Adrenal gland (tissue), 12 donors: ENCODE measurements around the gene XPR1. TPM values are rescaled to one million over a fixed set of nuclear protein-coding genes. Genes with fewer than 3 reads are reported as not detected.

Experiments used
- DNase-seq, 7 donors: peaks; one replicate each; pipeline ENCODE4 v3.0.0-alpha.2; 2019 to 2020
- H3K27ac ChIP-seq, 5 donors: fragments of 200-600 bp; sonication (generic) in 4 of 5; 1 replicate in 3 of 5; 2 replicates in 2 of 5; pipeline versions ENCODE4 v1.5.1 to v1.8.0; 2016 to 2020; ENCODE audit warnings: mild to moderate bottlenecking in 1 of 5
- H3K27me3 ChIP-seq: fragments of 200-600 bp; 2 replicates; pipeline ENCODE4 v1.8.0; 2021
- H3K36me3 ChIP-seq, 2 donors: fragments of 200-600 bp; replicated peaks in 1 of 2; 1 replicate in 1 of 2; 2 replicates in 1 of 2; pipeline versions ENCODE4 v1.5.1 to v1.8.0; 2018 to 2022
- H3K4me1 ChIP-seq, 2 donors: fragments of 200-600 bp; replicated peaks in 1 of 2; 1 replicate in 1 of 2; 2 replicates in 1 of 2; pipeline versions ENCODE4 v1.5.1 to v1.8.0; 2018 to 2021
- H3K4me3 ChIP-seq, 4 donors: fragments of 200-600 bp; sonication (generic) in 3 of 4; one replicate each; pipeline ENCODE4 v1.5.1; 2016 to 2018
- H3K9me3 ChIP-seq, 3 donors: fragments of 200-600 bp; sonication (generic) in 1 of 3; replicated peaks in 1 of 3; 1 replicate in 2 of 3; 2 replicates in 1 of 3; pipeline versions ENCODE4 v1.5.1 to v1.8.0; 2016 to 2021
- POLR2A ChIP-seq, 2 donors: fragments of 450-650 bp; IDR thresholded peaks; one replicate each; pipeline ENCODE4 v1.6.1; 2017; ENCODE audit warnings: antibody characterized with exemption in 2 of 2, mild to moderate bottlenecking in 2 of 2, moderate library complexity in 1 of 2
- WGBS, 4 donors: extraction: QIAGEN DNeasy Blood & Tissue Kit in 2 of 4; methylation state at CpG; one replicate each; pipeline versions ENCODE4 v1.1.5 to v1.1.7; 2013 to 2017; 5-methylcytosine and 5-hydroxymethylcytosine counted together
- intact Hi-C, 2 donors: fragments of 100-400 bp; cut with DNase I; formaldehyde crosslinking; loops; one replicate each; pipeline versions ENCODE4 v1.14.1 to v1.15.0; 2022 to 2023
- polyA plus RNA-seq, 3 donors: library from polyadenylated mRNA; stranded (reverse); fragments of 200-250 nt in 2 of 3; fragments of 350-450 nt in 1 of 3; fragmentation: Illumina TruSeq in 1 of 3; extraction: RNeasy Lipid Tissue Mini Kit (QIAGEN cat#74804) in 1 of 3; gene quantifications; one replicate each; pipeline ENCODE4 v1.2.3, GENCODE V29; 2013 to 2014
- total RNA-seq, 9 donors: library from RNA; depleted of rRNA in 4 of 9; stranded (reverse); fragments of >200 nt in 4 of 9; fragments of 120-200 nt in 1 of 9; fragmentation: NEBNext Ultra II Directional in 1 of 9; extraction: Animal tissue kit (Norgen Biotek cat#: 25700) in 1 of 9; gene quantifications; one replicate each; pipeline versions ENCODE4 v1.1.0 to v1.2.4, GENCODE V29; 2013 to 2023
- TF ChIP-seq, protein P1 (sequence below), 6 experiments: fragments of 450-650 bp in 4 of 6; fragments of 200-600 bp in 2 of 6; sonication (generic) in 1 of 6; IDR thresholded peaks; 1 replicate in 5 of 6; 2 replicates in 1 of 6; pipeline versions ENCODE4 v1.5.1 to v1.8.0; 2016 to 2021; ENCODE audit warnings: antibody characterized with exemption in 6 of 6, mild to moderate bottlenecking in 2 of 6, moderate library complexity in 1 of 6
- donor health status: healthy with polysubstance abuse.
- donor health status: Bipolar disorder and iron deficiency.
- donor health status: DM: yes; HTN: yes; CAD: no.
- donor health status: DM: no; HTN: no; CAD: no.
- donor health status: DM: no; HTN: no; CAD: no.
- donor health status: DM: yes; HTN: yes; CAD: no.

The XPR1 gene
- total and polyA plus RNA-seq, 12 donors = 4.8 to 53.0 (median 24.1) TPM

DNA sequence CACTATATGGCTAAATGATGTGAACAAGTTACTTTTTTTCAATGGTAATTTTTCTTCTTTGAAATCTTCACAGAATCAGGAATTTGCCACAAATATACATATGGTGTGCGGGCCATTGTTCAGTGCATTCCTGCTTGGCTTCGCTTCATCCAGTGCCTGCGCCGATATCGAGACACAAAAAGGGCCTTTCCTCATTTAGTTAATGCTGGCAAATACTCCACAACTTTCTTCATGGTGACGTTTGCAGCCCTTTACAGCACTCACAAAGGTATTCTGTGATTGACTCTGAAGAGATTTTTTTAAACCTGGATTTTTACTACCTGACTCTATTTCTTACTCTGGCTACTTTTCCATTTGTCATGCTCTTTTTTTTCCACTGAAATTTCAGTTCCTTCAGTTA, 204.6 kb downstream of the XPR1 start:
- Histone ChIP-seq H3K4me3 (no peak overlapping the region), H3K9me3 (no peaks in the 10 kb centered on the region), H3K27me3 (no peaks in the 10 kb centered on the region), H3K4me1 (no peaks in the 10 kb centered on the region), H3K36me3 (no peaks in the 10 kb centered on the region), H3K27ac (no peak overlapping the region)
- WGBS, 4 donors = 94 to 97% (median 97%) methylated on average over 6 of the region's 6 CpGs
- no peak for TF ChIP-seq POLR2A (IDR thresholded peaks at IDR 0.05)
- TF ChIP-seq, protein P1, sequence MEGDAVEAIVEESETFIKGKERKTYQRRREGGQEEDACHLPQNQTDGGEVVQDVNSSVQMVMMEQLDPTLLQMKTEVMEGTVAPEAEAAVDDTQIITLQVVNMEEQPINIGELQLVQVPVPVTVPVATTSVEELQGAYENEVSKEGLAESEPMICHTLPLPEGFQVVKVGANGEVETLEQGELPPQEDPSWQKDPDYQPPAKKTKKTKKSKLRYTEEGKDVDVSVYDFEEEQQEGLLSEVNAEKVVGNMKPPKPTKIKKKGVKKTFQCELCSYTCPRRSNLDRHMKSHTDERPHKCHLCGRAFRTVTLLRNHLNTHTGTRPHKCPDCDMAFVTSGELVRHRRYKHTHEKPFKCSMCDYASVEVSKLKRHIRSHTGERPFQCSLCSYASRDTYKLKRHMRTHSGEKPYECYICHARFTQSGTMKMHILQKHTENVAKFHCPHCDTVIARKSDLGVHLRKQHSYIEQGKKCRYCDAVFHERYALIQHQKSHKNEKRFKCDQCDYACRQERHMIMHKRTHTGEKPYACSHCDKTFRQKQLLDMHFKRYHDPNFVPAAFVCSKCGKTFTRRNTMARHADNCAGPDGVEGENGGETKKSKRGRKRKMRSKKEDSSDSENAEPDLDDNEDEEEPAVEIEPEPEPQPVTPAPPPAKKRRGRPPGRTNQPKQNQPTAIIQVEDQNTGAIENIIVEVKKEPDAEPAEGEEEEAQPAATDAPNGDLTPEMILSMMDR (IDR thresholded peaks at IDR 0.05) = no peak
- intact Hi-C loops = no loop called here
- no peak for DNase-seq

DNA sequence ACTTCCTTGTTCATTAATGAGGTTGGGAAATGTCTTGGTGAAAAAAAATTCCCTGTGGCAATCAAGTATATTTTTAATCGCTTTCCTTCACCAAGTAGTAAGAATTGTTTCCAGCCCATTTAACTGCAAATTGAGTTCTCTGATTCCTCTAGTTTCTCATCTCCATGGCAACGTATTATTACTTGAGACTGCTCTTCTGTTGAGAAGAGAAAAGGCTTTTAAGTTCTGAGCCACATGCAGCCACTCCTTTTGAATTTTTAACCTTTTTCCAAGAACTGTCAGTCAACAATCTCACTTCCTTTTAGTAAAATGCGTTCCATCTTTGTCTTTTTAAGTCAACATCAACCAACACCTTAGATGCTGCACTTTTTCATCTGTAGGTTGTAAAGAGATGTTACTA, 205.2 kb downstream of the XPR1 start:
- H3K36me3 ChIP-seq = no peaks in the 10 kb centered on the region
- intact Hi-C loops = no loop called here
- H3K4me1 ChIP-seq = no peaks in the 10 kb centered on the region
- H3K27ac ChIP-seq = no peak overlapping the region
- no peak overlapping the region for H3K4me3 ChIP-seq
- 74 to 94% (median 90%) methylated on average over 3 of the region's 3 CpGs for WGBS, 4 donors
- TF ChIP-seq, protein P1 (IDR thresholded peaks at IDR 0.05) = no peak
- no peak for TF ChIP-seq POLR2A (IDR thresholded peaks at IDR 0.05)
- no peaks in the 10 kb centered on the region for H3K27me3 ChIP-seq
- DNase-seq = no peak
- H3K9me3 ChIP-seq = no peaks in the 10 kb centered on the region

DNA sequence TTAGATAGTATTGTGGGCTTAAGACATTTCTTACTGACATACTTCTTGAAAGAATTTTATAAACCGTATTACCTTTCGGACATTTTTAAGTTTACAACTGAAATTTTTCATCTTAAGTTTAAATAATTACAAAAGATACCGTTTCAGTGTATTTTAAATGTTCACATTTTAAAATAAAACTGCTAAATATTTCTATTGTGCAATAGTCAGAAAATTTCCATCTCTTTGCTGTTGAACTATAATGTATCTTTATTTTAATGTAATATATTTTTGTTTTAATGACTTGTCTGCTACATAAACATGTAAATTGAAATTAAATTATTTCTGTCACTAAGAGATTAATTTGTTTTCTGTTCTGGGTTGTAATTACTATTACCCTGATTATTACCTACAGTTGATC, 206.7 kb downstream of the XPR1 start:
- H3K36me3 ChIP-seq = no peaks in the 10 kb centered on the region
- H3K4me1 ChIP-seq = peaks cover 0 to 3% of the 10 kb centered on the region in 2 donors
- DNase-seq = no peak
- no peak for TF ChIP-seq POLR2A (IDR thresholded peaks at IDR 0.05)
- TF ChIP-seq, protein P1 (IDR thresholded peaks at IDR 0.05) = no peak
- no peaks in the 10 kb centered on the region for H3K9me3 ChIP-seq
- no peak overlapping the region for H3K27ac ChIP-seq
- H3K4me3 ChIP-seq = no peak overlapping the region
- WGBS, 4 donors = 96 to 98% (median 96%) methylated on average over 3 of the region's 3 CpGs
- intact Hi-C loops = no loop called here
- no peaks in the 10 kb centered on the region for H3K27me3 ChIP-seq

DNA sequence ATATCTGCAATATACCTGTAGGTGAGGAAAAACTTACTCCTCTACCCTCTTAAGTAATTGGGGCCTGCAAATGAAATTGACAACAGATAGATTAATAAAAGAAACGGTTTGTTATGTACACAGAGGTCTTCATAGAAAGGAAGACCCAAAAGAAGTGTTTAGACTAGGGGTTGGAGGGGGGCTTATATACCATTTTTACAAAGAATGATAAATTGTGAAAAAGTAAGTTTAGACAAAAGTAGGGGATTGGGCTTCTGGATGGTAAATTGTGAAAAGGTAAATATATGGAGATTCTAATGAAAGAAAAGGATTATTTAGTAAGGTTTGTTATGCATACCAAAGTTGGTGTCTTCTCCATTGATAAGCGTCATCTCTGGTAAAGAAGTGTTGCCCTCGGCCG, 207.7 kb downstream of the XPR1 start:
- TF ChIP-seq POLR2A (IDR thresholded peaks at IDR 0.05) = no peak
- Histone ChIP-seq H3K4me3 (no peak overlapping the region), H3K27ac (no peak overlapping the region), H3K4me1 (peaks cover 0 to 3% of the 10 kb centered on the region in 2 donors), H3K9me3 (no peaks in the 10 kb centered on the region), H3K36me3 (no peaks in the 10 kb centered on the region), H3K27me3 (no peaks in the 10 kb centered on the region)
- no peak for DNase-seq
- intact Hi-C loops = no loop called here
- WGBS, 4 donors = 80 to 96% (median 86%) methylated on average over 4 of the region's 4 CpGs

DNA sequence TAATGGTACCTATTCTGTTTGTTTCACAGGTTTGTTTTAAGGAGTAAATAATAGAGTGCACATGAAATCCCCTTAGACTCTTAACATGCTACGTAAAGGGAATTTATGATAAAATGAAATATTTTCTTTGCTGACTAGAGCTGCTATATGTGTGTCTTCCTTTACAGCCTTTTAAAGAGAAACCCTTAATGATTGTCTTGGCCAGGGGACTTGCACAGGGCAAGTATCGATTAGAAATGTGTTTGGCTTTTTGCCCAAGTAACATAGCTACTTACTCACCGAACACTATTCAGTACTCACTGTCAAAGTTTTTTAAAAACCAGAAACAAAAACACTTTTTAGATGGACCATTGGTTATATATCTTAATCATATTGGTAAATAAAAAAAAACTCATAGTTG, 209.6 kb downstream of the XPR1 start:
- Histone ChIP-seq H3K9me3 (no peaks in the 10 kb centered on the region), H3K4me1 (peaks cover 0 to 3% of the 10 kb centered on the region in 2 donors), H3K27me3 (no peaks in the 10 kb centered on the region), H3K4me3 (no peak overlapping the region), H3K36me3 (no peaks in the 10 kb centered on the region), H3K27ac (no peak overlapping the region)
- WGBS, 4 donors = 69 to 76% (median 75%) methylated on average over 3 of the region's 3 CpGs
- TF ChIP-seq, protein P1 (IDR thresholded peaks at IDR 0.05) = no peak
- no peak for TF ChIP-seq POLR2A (IDR thresholded peaks at IDR 0.05)
- DNase-seq = no peak
- intact Hi-C loops = no loop called here
